Measurements from ENCODE around the gene CCDC92. TPM values are rescaled to one million over a fixed set of nuclear protein-coding genes. Genes with fewer than 3 reads are reported as not detected.

The CCDC92 gene
- total and polyA plus RNA-seq, 2 of the 8 experiments (the other 6 are each of a cell fraction or from before 2014, with no cell fraction given) = 0.43 to 0.51 TPM

GRCh38 chr12:123898673-123899072, 74.0 kb downstream of the CCDC92 start (continued):
- TF ChIP-seq CHD7 (IDR thresholded peaks at IDR 0.05; ENCODE audit: insufficient replicate concordance, low read length) = no peak
- TF ChIP-seq KDM1A (IDR thresholded peaks at IDR 0.05; ENCODE audit: borderline replicate concordance, low read length) = no peak
- no peak for TF ChIP-seq RBBP5 (IDR thresholded peaks at IDR 0.05; ENCODE audit: borderline replicate concordance, low read depth, low read length)
- no peak for TF ChIP-seq RAD21 (IDR thresholded peaks at IDR 0.05 in 1 of 2, conservative IDR thresholded peaks at IDR 0.05 in 1 of 2; ENCODE audit: low read depth in 2 of 2, low read length in 2 of 2)
- no peak for TF ChIP-seq SIX5 (IDR thresholded peaks at IDR 0.05; ENCODE audit: low read depth, low read length)
- no peak for TF ChIP-seq ATF2 (IDR thresholded peaks at IDR 0.05; ENCODE audit: low read length)
- TF ChIP-seq TCF12 (IDR thresholded peaks at IDR 0.05; ENCODE audit: low read depth, low read length) = no peak
- TF ChIP-seq SRF (IDR thresholded peaks at IDR 0.05; ENCODE audit: low read depth, low read length) = no peak
